ENCODE measurements around the gene ABCB11.

The ABCB11 gene

GRCh38 chr2:168955321-168955720 lies 75.8 kb downstream of the ABCB11 start:
- no peak for DNase-seq (ENCODE audit: low read depth in 2 of 2)
- no peak for TF ChIP-seq CTCF (IDR thresholded peaks at IDR 0.05; ENCODE audit: low read depth, low read length)
- H3K4me3 ChIP-seq (replicated peaks in 1 of 2; ENCODE audit: low read depth in 2 of 2, low read length in 2 of 2): no peak overlapping the region

- no peak overlapping the region for H3K4me3 ChIP-seq (replicated peaks in 1 of 2; ENCODE audit: low read depth in 2 of 2, low read length in 2 of 2)
- TF ChIP-seq CTCF (IDR thresholded peaks at IDR 0.05; ENCODE audit: low read depth, low read length): no peak
- DNase-seq (ENCODE audit: low read depth in 2 of 2): peak in 1 of 2 donors; percentile 80
Measured at GRCh38 chr2:168954256-168954655, 76.9 kb downstream of the ABCB11 start.

GRCh38 chr2:168952424-168952823 lies 78.7 kb downstream of the ABCB11 start:
- TF ChIP-seq CTCF (IDR thresholded peaks at IDR 0.05; ENCODE audit: low read depth, low read length): no peak
- no peak overlapping the region for H3K4me3 ChIP-seq (replicated peaks in 1 of 2; ENCODE audit: low read depth in 2 of 2, low read length in 2 of 2)
- DNase-seq (ENCODE audit: low read depth in 2 of 2): no peak

GRCh38 chr2:168951871-168952270 lies 79.3 kb downstream of the ABCB11 start:
- TF ChIP-seq CTCF (IDR thresholded peaks at IDR 0.05; ENCODE audit: low read depth, low read length): no peak
- H3K4me3 ChIP-seq (replicated peaks in 1 of 2; ENCODE audit: low read depth in 2 of 2, low read length in 2 of 2): no peak overlapping the region
- no peak for DNase-seq (ENCODE audit: low read depth in 2 of 2)

GRCh38 chr2:168949324-168949723 lies 81.8 kb downstream of the ABCB11 start:
- no peak for DNase-seq (ENCODE audit: low read depth in 2 of 2)
- H3K4me3 ChIP-seq (replicated peaks in 1 of 2; ENCODE audit: low read depth in 2 of 2, low read length in 2 of 2): no peak overlapping the region
- TF ChIP-seq CTCF (IDR thresholded peaks at IDR 0.05; ENCODE audit: low read depth, low read length): no peak

GRCh38 chr2:168948621-168949212 lies 82.4 kb downstream of the ABCB11 start:
- peak; percentile 30 to 52 for DNase-seq (ENCODE audit: low read depth in 2 of 2)
- no peak overlapping the region for H3K4me3 ChIP-seq (replicated peaks in 1 of 2; ENCODE audit: low read depth in 2 of 2, low read length in 2 of 2)
- TF ChIP-seq CTCF (IDR thresholded peaks at IDR 0.05; ENCODE audit: low read depth, low read length): peak; percentile 67

GRCh38 chr2:168945508-168945907 lies 85.6 kb downstream of the ABCB11 start:
- no peak for TF ChIP-seq CTCF (IDR thresholded peaks at IDR 0.05; ENCODE audit: low read depth, low read length)

More at GRCh38 chr2:168945508-168945907, 85.6 kb downstream of the ABCB11 start:
- DNase-seq (ENCODE audit: low read depth in 2 of 2): no peak
- H3K4me3 ChIP-seq (replicated peaks in 1 of 2; ENCODE audit: low read depth in 2 of 2, low read length in 2 of 2): no peak overlapping the region
